Keratinocyte (primary cell): ENCODE data around the gene FMO4. TPM values are rescaled to one million over a fixed set of nuclear protein-coding genes. Genes with fewer than 3 reads are reported as not detected.
"Not testable (repeated sequence)": the region's sequence is repeated elsewhere in the genome, so short reads cannot be mapped to it uniquely, and the experiment has no call there.

Experiments used
- DNase-seq: peaks from one replicate; pipeline ENCODE4 v3.0.0-alpha.2; 2011; ENCODE audit warnings: low read depth, missing footprints, low spot score
- FAIRE-seq: peaks from 2 replicates; lab custom pipeline; 2011; peaks lifted over from hg19 to GRCh38; lab: Jason Lieb, UNC
- H2AFZ ChIP-seq: 2 replicates; pipeline ENCODE4 v1.6.0; 2012; ENCODE audit warnings: low read length, control low read depth, inconsistent platforms; ENCODE audit not compliant: control insufficient read depth
- H3K27ac ChIP-seq: 2 replicates; pipeline ENCODE4 v1.5.1; 2011; ENCODE audit warnings: low read length; ENCODE audit not compliant: control insufficient read depth, insufficient read depth
- H3K27me3 ChIP-seq: 3 replicates; pipeline ENCODE4 v1.6.0; 2011; ENCODE audit warnings: low read length; ENCODE audit not compliant: control insufficient read depth, insufficient read depth; ENCODE audit errors: extremely low read depth
- H3K36me3 ChIP-seq, 2 experiments: 2 replicates in 1 of 2; 3 replicates in 1 of 2; pipeline ENCODE4 v1.5.1; 2011; ENCODE audit warnings: low read length in 2 of 2, mild to moderate bottlenecking in 1 of 2; ENCODE audit not compliant: control insufficient read depth in 2 of 2, insufficient read depth in 2 of 2; ENCODE audit errors: extremely low read depth in 1 of 2
- H3K4me1 ChIP-seq: 3 replicates; pipeline ENCODE4 v1.5.1; 2011; ENCODE audit warnings: low read length; ENCODE audit not compliant: control insufficient read depth, insufficient read depth; ENCODE audit errors: extremely low read depth
- H3K4me2 ChIP-seq: 3 replicates; pipeline ENCODE4 v1.6.0; 2011; ENCODE audit warnings: low read depth, low read length; ENCODE audit not compliant: control insufficient read depth, insufficient read depth; ENCODE audit errors: extremely low read depth
- H3K4me3 ChIP-seq, 3 experiments: fragments of 200-600 bp in 1 of 3; sonication (generic) in 1 of 3; 2 replicates in 2 of 3; 3 replicates in 1 of 3; pipeline ENCODE4 v1.5.1; 2011 to 2016; ENCODE audit warnings: low read length in 3 of 3, mild to moderate bottlenecking in 3 of 3, control low read depth in 2 of 3, inconsistent platforms in 1 of 3, low read depth in 1 of 3, mixed read lengths in 1 of 3, mixed run types in 1 of 3, moderate library complexity in 1 of 3; ENCODE audit not compliant: control insufficient read depth in 2 of 3, insufficient read depth in 2 of 3; ENCODE audit errors: extremely low read depth in 1 of 3
- H3K79me2 ChIP-seq: 2 replicates; pipeline ENCODE4 v1.6.0; 2012; ENCODE audit warnings: low read length; ENCODE audit not compliant: control insufficient read depth, insufficient read depth
- H3K9ac ChIP-seq: 3 replicates; pipeline ENCODE4 v1.6.0; 2011; ENCODE audit warnings: low read length; ENCODE audit not compliant: control insufficient read depth, insufficient read depth; ENCODE audit errors: extremely low read depth
- H3K9me1 ChIP-seq: 3 replicates; pipeline ENCODE4 v1.6.0; 2011; ENCODE audit warnings: low read length; ENCODE audit not compliant: control insufficient read depth, insufficient read depth; ENCODE audit errors: extremely low read depth
- H3K9me3 ChIP-seq: 2 replicates; pipeline ENCODE4 v1.5.1; 2012; ENCODE audit warnings: low read depth, low read length; ENCODE audit not compliant: control insufficient read depth
- H4K20me1 ChIP-seq: 3 replicates; pipeline ENCODE4 v1.6.0; 2011; ENCODE audit warnings: low read length; ENCODE audit not compliant: control insufficient read depth, insufficient read depth; ENCODE audit errors: extremely low read depth
- CTCF ChIP-seq, 3 experiments: IDR thresholded peaks in 1 of 3; conservative IDR thresholded peaks in 1 of 3; optimal IDR thresholded peaks in 1 of 3; 2 replicates in 2 of 3; 3 replicates in 1 of 3; pipeline versions ENCODE3 to v1.5.1; 2011; ENCODE audit warnings: low read length in 3 of 3, mild to moderate bottlenecking in 3 of 3, moderate library complexity in 2 of 3, control low read depth in 1 of 3, inconsistent platforms in 1 of 3; ENCODE audit not compliant: insufficient read depth in 2 of 3; ENCODE audit errors: extremely low read depth in 1 of 3
- EZH2 ChIP-seq: IDR thresholded peaks from one replicate; pipeline ENCODE4 v1.6.1; 2012; ENCODE audit warnings: inconsistent platforms, mild to moderate bottlenecking, low read length, moderate library complexity
- dilution Hi-C: fragments of 300-500 bp; cut with MboI; formaldehyde crosslinking; loops from one replicate; pipeline ENCODE4 v1.7.0; 2020; ENCODE audit warnings: low sequenced_read_pairs; ENCODE audit not compliant: extremely low pct_ligation_motif_present
- polyA plus RNA-seq, 5 experiments: library from polyadenylated mRNA; depleted of rRNA in 3 of 5; stranded (reverse) in 3 of 5; stranded (forward) in 1 of 5; unstranded in 1 of 5; fragments of >200 nt; gene quantifications; 1 replicate in 1 of 5; 2 replicates in 3 of 5; 3 replicates in 1 of 5; pipeline versions ENCODE4 v1.2.1 to v1.2.3, GENCODE V29; 2011 to 2012; ENCODE audit warnings: missing spikeins in 2 of 5, low read depth in 1 of 5, low replicate concordance in 1 of 5

FMO4 gene
- polyA plus RNA-seq, 1 donor (not counting 4 experiments of a cell fraction or from before 2014, with no cell fraction given) = 4.7 TPM

- H3K4me1 ChIP-seq, H3K79me2 ChIP-seq, dilution Hi-C loops, H3K9ac ChIP-seq, FAIRE-seq, H3K4me3 ChIP-seq, H2AFZ ChIP-seq, H3K9me1 ChIP-seq, H4K20me1 ChIP-seq, H3K36me3 ChIP-seq, H3K4me2 ChIP-seq, H3K27me3 ChIP-seq, H3K9me3 ChIP-seq, H3K27ac ChIP-seq, DNase-seq: not testable (repeated sequence)
- peak in 1 of 3 experiments; percentile 7 for TF ChIP-seq CTCF (optimal IDR thresholded peaks at IDR 0.05 in 1 of 3, IDR thresholded peaks at IDR 0.05 in 1 of 3, conservative IDR thresholded peaks at IDR 0.05 in 1 of 3; ENCODE audit: extremely low read depth in 1 of 3, insufficient read depth in 2 of 3, low read length in 3 of 3)
Measured at GRCh38 chr1:171359731-171360527, 45.9 kb downstream of the FMO4 start.

GRCh38 chr1:171366085-171366484 lies 52.1 kb downstream of the FMO4 start:
- dilution Hi-C loops = no loop called here
- no peak overlapping the region for H3K27ac ChIP-seq
- no peak overlapping the region for H3K4me2 ChIP-seq
- H3K4me1 ChIP-seq = no peaks in the 10 kb centered on the region
- no peaks in the 10 kb centered on the region for H3K79me2 ChIP-seq
- no peak overlapping the region for H3K4me3 ChIP-seq
- no peak for FAIRE-seq
- no peaks in the 10 kb centered on the region for H3K36me3 ChIP-seq
- H3K9me3 ChIP-seq = no peaks in the 10 kb centered on the region
- no peak for DNase-seq
- H3K9me1 ChIP-seq = no peaks in the 10 kb centered on the region
- no peak overlapping the region for H3K9ac ChIP-seq
- no peaks in the 10 kb centered on the region for H3K27me3 ChIP-seq
- no peak overlapping the region for H2AFZ ChIP-seq
- TF ChIP-seq EZH2 = no peak
- no peak for TF ChIP-seq CTCF (optimal IDR thresholded peaks at IDR 0.05 in 1 of 3, IDR thresholded peaks at IDR 0.05 in 1 of 3, conservative IDR thresholded peaks at IDR 0.05 in 1 of 3; ENCODE audit: extremely low read depth in 1 of 3, insufficient read depth in 2 of 3, low read length in 3 of 3)
- no peaks in the 10 kb centered on the region for H4K20me1 ChIP-seq
